Immature natural killer cell (primary cell): Measurements from ENCODE around the gene ROR2. TPM values are rescaled to one million over a fixed set of nuclear protein-coding genes. Genes with fewer than 3 reads are reported as not detected.
"Not testable (repeated sequence)": the region's sequence is repeated elsewhere in the genome, so short reads cannot be mapped to it uniquely, and the experiment has no call there.

Experiments
- DNase-seq, 3 donors: peaks; one replicate each; pipeline ENCODE4 v3.0.0; 2022; ENCODE audit warnings: mixed read lengths in 1 of 3
- H3K27ac Mint-ChIP-seq, 6 donors: one replicate each; pipeline ENCODE4 v1.8.0; 2020; ENCODE audit warnings: mixed read lengths in 6 of 6, mild to moderate bottlenecking in 5 of 6, inconsistent platforms in 4 of 6, moderate library complexity in 3 of 6
- H3K27me3 Mint-ChIP-seq, 3 donors: one replicate each; pipeline ENCODE4 v1.8.0; 2020 to 2021; ENCODE audit warnings: low read depth in 3 of 3, mild to moderate bottlenecking in 3 of 3, mixed read lengths in 3 of 3, moderate library complexity in 3 of 3, inconsistent platforms in 1 of 3
- H3K36me3 Mint-ChIP-seq, 3 donors: one replicate each; pipeline ENCODE4 v1.8.0; 2020; ENCODE audit warnings: mixed read lengths in 3 of 3, inconsistent platforms in 2 of 3, mild to moderate bottlenecking in 2 of 3
- H3K4me1 Mint-ChIP-seq, 2 donors: one replicate each; pipeline ENCODE4 v1.8.0; 2020; ENCODE audit warnings: inconsistent platforms in 2 of 2, mild to moderate bottlenecking in 2 of 2, mixed read lengths in 2 of 2, moderate library complexity in 1 of 2
- H3K4me3 Mint-ChIP-seq, 5 donors: one replicate each; pipeline ENCODE4 v1.8.0; 2020; ENCODE audit warnings: mild to moderate bottlenecking in 5 of 5, mixed read lengths in 5 of 5, inconsistent platforms in 3 of 5, moderate library complexity in 3 of 5
- H3K9me3 Mint-ChIP-seq, 6 donors: one replicate each; pipeline ENCODE4 v1.8.0; 2020; ENCODE audit warnings: mild to moderate bottlenecking in 6 of 6, mixed read lengths in 6 of 6, inconsistent platforms in 4 of 6, moderate library complexity in 3 of 6
- polyA plus RNA-seq, 3 donors: library from polyadenylated mRNA; unstranded; fragments of 300-500 nt; fragmentation: Illumina TruSeq; gene quantifications; one replicate each; pipeline ENCODE4 v1.2.3, GENCODE V29; 2021

The ROR2 gene
- polyA plus RNA-seq, 3 donors from 2014 or later, result not detected

GRCh38 chr9:91558395-91558794, 391.6 kb downstream of the ROR2 start:
- no peak for DNase-seq
- no peaks in the 10 kb centered on the region for H3K36me3 Mint-ChIP-seq
- no peaks in the 10 kb centered on the region for H3K4me1 Mint-ChIP-seq
- H3K27me3 Mint-ChIP-seq, result peaks cover 4 to 12% (median 8%) of the 10 kb centered on the region in 3 donors
- H3K27ac Mint-ChIP-seq, result no peak overlapping the region
- peaks cover 0 to 1% (median 0%) of the 10 kb centered on the region in 6 donors for H3K9me3 Mint-ChIP-seq
- no peak overlapping the region for H3K4me3 Mint-ChIP-seq

- Mint-ChIP-seq H3K4me1 (no peaks in the 10 kb centered on the region), H3K9me3 (peaks cover 0 to 1% (median 0%) of the 10 kb centered on the region in 6 donors), H3K4me3 (no peak overlapping the region), H3K27ac (no peak overlapping the region), H3K36me3 (no peaks in the 10 kb centered on the region), H3K27me3 (peaks cover 4 to 9% (median 8%) of the 10 kb centered on the region in 3 donors)
- no peak for DNase-seq
Observed at GRCh38 chr9:91557327-91557726, 392.7 kb downstream of the ROR2 start.

GRCh38 chr9:91555132-91555531, 394.9 kb downstream of the ROR2 start:
- no peak for DNase-seq

GRCh38 chr9:91549177-91549576, 400.9 kb downstream of the ROR2 start:
- peaks cover 2 to 4% (median 4%) of the 10 kb centered on the region in 3 donors for H3K27me3 Mint-ChIP-seq
- no peak overlapping the region for H3K4me3 Mint-ChIP-seq
- DNase-seq, result no peak
- H3K9me3 Mint-ChIP-seq, result no peaks in the 10 kb centered on the region
- no peaks in the 10 kb centered on the region for H3K4me1 Mint-ChIP-seq
- no peak overlapping the region for H3K27ac Mint-ChIP-seq
- H3K36me3 Mint-ChIP-seq, result no peaks in the 10 kb centered on the region

More at GRCh38 chr9:91555132-91555531, 394.9 kb downstream of the ROR2 start:
- Mint-ChIP-seq H3K27me3 (peaks cover 6 to 9% (median 8%) of the 10 kb centered on the region in 3 donors), H3K9me3 (peaks cover 0 to 1% (median 0%) of the 10 kb centered on the region in 6 donors), H3K4me3 (no peak overlapping the region), H3K36me3 (no peaks in the 10 kb centered on the region), H3K27ac (no peak overlapping the region), H3K4me1 (no peaks in the 10 kb centered on the region)

GRCh38 chr9:91547081-91547480, 402.9 kb downstream of the ROR2 start:
- H3K27me3 Mint-ChIP-seq, result peaks cover 2 to 6% (median 2%) of the 10 kb centered on the region in 3 donors
- no peak for DNase-seq
- H3K4me3 Mint-ChIP-seq, result no peak overlapping the region
- H3K36me3 Mint-ChIP-seq, result no peaks in the 10 kb centered on the region
- H3K9me3 Mint-ChIP-seq, result no peaks in the 10 kb centered on the region
- no peak overlapping the region for H3K27ac Mint-ChIP-seq
- no peaks in the 10 kb centered on the region for H3K4me1 Mint-ChIP-seq

GRCh38 chr9:91546574-91546973, 403.5 kb downstream of the ROR2 start:
- Mint-ChIP-seq H3K4me1 (no peaks in the 10 kb centered on the region), H3K36me3 (no peaks in the 10 kb centered on the region), H3K27me3 (peaks cover 0 to 3% (median 2%) of the 10 kb centered on the region in 3 donors), H3K4me3 (no peak overlapping the region), H3K9me3 (no peaks in the 10 kb centered on the region), H3K27ac (no peak overlapping the region)
- DNase-seq, result no peak

GRCh38 chr9:91541734-91542133, 408.3 kb downstream of the ROR2 start:
- Mint-ChIP-seq H3K27ac (no peak overlapping the region), H3K9me3 (no peaks in the 10 kb centered on the region), H3K4me1 (peaks cover 8 to 10% of the 10 kb centered on the region in 2 donors), H3K27me3 (peaks cover 0 to 3% (median 0%) of the 10 kb centered on the region in 3 donors), H3K4me3 (no peak overlapping the region), H3K36me3 (no peaks in the 10 kb centered on the region)
- DNase-seq, result no peak

- not testable (repeated sequence) for H3K36me3 Mint-ChIP-seq, DNase-seq, H3K9me3 Mint-ChIP-seq, H3K27me3 Mint-ChIP-seq
- peaks cover 8 to 10% of the 10 kb centered on the region in 2 donors for H3K4me1 Mint-ChIP-seq
- peak overlapping the region in 1 of 6 donors; percentile 5 for H3K27ac Mint-ChIP-seq
- peak overlapping the region in 1 of 5 donors; percentile 10 for H3K4me3 Mint-ChIP-seq
Observed at GRCh38 chr9:91540506-91540905, 409.5 kb downstream of the ROR2 start.

GRCh38 chr9:91536211-91536691, 413.8 kb downstream of the ROR2 start:
- Mint-ChIP-seq H3K9me3 (no peaks in the 10 kb centered on the region), H3K4me3 (no peak overlapping the region), H3K36me3 (no peaks in the 10 kb centered on the region), H3K27ac (no peak overlapping the region), H3K4me1 (peaks cover 8 to 10% of the 10 kb centered on the region in 2 donors), H3K27me3 (peaks cover 0 to 3% (median 0%) of the 10 kb centered on the region in 3 donors)
- DNase-seq, result no peak

GRCh38 chr9:91534374-91534773, 415.7 kb downstream of the ROR2 start:
- H3K9me3 Mint-ChIP-seq, result no peaks in the 10 kb centered on the region
- no peaks in the 10 kb centered on the region for H3K4me1 Mint-ChIP-seq
- no peaks in the 10 kb centered on the region for H3K36me3 Mint-ChIP-seq
- H3K4me3 Mint-ChIP-seq, result no peak overlapping the region
- no peak for DNase-seq
- H3K27ac Mint-ChIP-seq, result no peak overlapping the region
- peaks cover 0 to 3% (median 2%) of the 10 kb centered on the region in 3 donors for H3K27me3 Mint-ChIP-seq

GRCh38 chr9:91533382-91533781, 416.6 kb downstream of the ROR2 start:
- Mint-ChIP-seq H3K27me3 (peaks cover 0 to 3% (median 3%) of the 10 kb centered on the region in 3 donors), H3K9me3 (no peaks in the 10 kb centered on the region), H3K36me3 (no peaks in the 10 kb centered on the region), H3K4me3 (no peak overlapping the region), H3K4me1 (no peaks in the 10 kb centered on the region), H3K27ac (no peak overlapping the region)
- DNase-seq, result no peak

GRCh38 chr9:91532325-91532724, 417.7 kb downstream of the ROR2 start:
- no peaks in the 10 kb centered on the region for H3K9me3 Mint-ChIP-seq
- H3K27ac Mint-ChIP-seq, result no peak overlapping the region
- peaks cover 0 to 3% (median 3%) of the 10 kb centered on the region in 3 donors for H3K27me3 Mint-ChIP-seq
- no peak overlapping the region for H3K4me3 Mint-ChIP-seq
- no peaks in the 10 kb centered on the region for H3K4me1 Mint-ChIP-seq
- no peak for DNase-seq
- peaks cover 0 to 3% (median 0%) of the 10 kb centered on the region in 3 donors for H3K36me3 Mint-ChIP-seq

- Mint-ChIP-seq H3K36me3 (peaks cover 0 to 4% (median 0%) of the 10 kb centered on the region in 3 donors), H3K4me1 (no peaks in the 10 kb centered on the region), H3K27me3 (peaks cover 2 to 5% (median 3%) of the 10 kb centered on the region in 3 donors), H3K27ac (no peak overlapping the region), H3K9me3 (no peaks in the 10 kb centered on the region), H3K4me3 (no peak overlapping the region)
- no peak for DNase-seq
Observed at GRCh38 chr9:91530829-91531228, 419.2 kb downstream of the ROR2 start.

GRCh38 chr9:91522481-91522880, 427.5 kb downstream of the ROR2 start:
- Mint-ChIP-seq H3K36me3 (peaks cover 0 to 2% (median 0%) of the 10 kb centered on the region in 3 donors), H3K27me3 (peaks cover 5 to 23% (median 19%) of the 10 kb centered on the region in 3 donors), H3K4me1 (no peaks in the 10 kb centered on the region), H3K4me3 (no peak overlapping the region), H3K27ac (no peak overlapping the region), H3K9me3 (peaks cover 0 to 6% (median 0%) of the 10 kb centered on the region in 6 donors)
- DNase-seq, result no peak
